HG03025 (cell line): ENCODE data around the gene NAXD.

Experiments used
- ATAC-seq: cut with Tn5 transposase; IDR thresholded peaks from one replicate; pipeline ENCODE4 v1.9.1; 2021; ENCODE audit warnings: mild to moderate bottlenecking, moderate library complexity; ENCODE audit not compliant: unreplicated experiment, low FRiP score

NAXD gene

GRCh38 chr13:110642291-110642981 is 27.1 kb downstream of the NAXD start:
- no peak for ATAC-seq

- no peak for ATAC-seq
Observed at GRCh38 chr13:110643324-110643723, 28.0 kb downstream of the NAXD start.

DNA sequence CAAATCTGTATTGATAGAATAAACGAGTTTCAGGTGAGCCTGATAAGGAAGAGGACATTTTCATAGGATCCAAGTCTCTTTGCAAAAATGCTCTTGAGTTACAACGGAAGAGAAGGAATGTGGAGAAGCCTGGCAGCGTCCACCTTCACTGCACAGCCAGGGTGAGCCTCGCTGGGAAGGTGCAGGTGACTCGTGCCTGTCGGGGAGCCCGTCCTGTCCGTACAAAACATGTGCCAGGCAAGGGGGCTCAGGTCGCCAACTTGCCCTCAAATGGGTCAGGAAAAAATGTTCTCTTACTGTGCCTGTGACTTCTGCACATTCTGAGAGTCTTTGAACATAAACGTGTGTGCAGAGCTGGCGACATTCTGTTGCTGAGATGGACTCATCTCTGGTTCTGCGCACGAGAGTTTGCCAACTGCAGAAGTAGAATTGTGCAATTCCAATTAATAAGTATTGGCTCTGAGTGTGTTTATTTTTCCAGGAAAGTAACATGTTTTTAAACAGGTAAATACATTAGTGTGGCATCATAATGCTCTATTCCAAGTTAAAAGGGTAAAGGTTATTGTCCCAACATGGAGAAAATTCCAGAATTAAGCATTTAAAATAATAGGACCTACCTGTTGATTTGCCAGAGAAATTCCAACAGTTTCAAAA is 28.6 kb downstream of the NAXD start:
- no peak for ATAC-seq

DNA sequence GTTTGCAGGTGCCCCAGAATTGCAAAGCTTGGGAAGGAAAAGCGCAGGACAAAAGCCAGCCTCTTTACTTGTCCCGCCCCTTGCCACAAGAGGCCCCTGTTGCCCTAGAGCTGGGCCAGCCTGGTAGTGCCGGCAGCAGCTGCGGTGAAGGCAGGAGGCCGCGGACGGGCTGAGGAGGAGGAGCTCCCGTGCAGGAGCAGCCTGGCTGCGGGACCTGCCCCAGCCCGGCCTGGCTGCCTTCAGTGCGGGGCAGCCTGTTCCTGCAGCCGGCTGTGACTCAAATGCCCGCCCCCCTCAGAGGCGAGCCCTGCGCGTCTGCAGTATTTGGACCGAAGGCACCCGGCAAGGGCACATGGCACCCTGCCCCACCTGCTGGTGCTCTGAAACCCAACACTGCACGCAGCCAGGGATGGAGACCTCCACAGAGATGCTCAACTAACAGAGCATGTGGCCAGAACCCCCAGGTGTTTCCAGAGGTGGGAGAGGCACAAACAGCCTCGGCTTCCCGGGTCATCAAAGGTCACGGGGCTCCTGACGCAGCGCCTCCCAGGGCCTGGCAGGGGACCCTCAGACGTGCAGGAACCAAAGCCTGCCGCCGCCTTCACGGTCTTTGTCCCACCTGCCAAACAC is 29.7 kb downstream of the NAXD start:
- peak; percentile 51 for ATAC-seq

GRCh38 chr13:110645750-110646149 is 30.4 kb downstream of the NAXD start:
- no peak for ATAC-seq

GRCh38 chr13:110646442-110647364 is 31.4 kb downstream of the NAXD start:
- ATAC-seq, result no peak

- no peak for ATAC-seq
Observed at GRCh38 chr13:110647365-110647737, 32.0 kb downstream of the NAXD start.

DNA sequence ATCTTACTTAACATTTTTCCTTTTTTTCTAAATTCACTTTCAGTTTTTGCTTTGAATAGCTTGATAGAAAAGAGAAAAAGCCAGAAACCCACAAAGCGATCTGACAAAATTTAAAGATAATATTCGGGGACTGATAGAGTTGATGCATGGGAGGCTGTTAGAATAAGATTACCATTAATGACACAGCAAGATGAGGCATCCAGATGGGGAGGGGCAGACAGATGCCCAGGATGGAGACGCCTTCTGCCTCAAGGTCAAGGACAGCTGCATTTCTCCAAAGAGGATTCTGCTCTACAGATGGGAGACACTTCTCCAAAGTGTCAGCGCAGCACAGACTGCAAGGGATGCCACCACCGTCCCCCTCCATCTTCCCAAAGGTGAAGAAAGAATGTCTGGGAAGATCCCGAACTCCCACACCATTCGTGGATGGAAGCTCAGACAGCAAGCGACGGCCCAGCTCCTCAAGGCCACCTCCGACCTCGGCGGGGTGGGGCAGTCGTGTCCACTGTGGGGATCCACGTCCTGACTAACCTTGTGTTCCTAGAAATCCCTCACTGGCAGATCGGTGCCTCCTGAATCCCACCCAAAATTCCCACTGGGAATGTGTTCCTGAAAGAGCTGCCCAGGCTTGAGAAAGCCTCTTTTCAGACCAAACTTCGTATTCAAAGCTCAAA is 32.9 kb downstream of the NAXD start:
- ATAC-seq, result no peak

- ATAC-seq, result no peak
Observed at GRCh38 chr13:110648848-110649421, 33.6 kb downstream of the NAXD start.

DNA sequence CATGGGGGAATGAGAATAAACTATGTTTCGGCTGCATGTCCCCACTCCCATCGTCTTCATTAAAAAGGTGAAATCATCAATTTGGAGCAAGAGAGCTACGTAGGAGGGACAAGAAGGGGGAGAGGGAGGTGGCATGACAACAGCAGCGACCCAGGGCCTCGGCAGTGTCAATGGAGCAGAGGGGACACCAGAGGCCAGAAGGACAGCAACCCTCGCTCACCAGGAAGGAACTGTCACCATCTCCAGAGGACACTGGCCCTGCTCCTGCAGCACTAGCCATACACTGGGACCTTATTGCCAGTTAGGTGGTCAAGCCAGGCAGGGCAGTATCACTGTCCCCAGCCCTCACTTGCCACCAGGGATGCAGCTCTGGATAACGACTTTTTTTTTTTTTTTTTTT is 34.2 kb downstream of the NAXD start:
- ATAC-seq, result no peak

DNA sequence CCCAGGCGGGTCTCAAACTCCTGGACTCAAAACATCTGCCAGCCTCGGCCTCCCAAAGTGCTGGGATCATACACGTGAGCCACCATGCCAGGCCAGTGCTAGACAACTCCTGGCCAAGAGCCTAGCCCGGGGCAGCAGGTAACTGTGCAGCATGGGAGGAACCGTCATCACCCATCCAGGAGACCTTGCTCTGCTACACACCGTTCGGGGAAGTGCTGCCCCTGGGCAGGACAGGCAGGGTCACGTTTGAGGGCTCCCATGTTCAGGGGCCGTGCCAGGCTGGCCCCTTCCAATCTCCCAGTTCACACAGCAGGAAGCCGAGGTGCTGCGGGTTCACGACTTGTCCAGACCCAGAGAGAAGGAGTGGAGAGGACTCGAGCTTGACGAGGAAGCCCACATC is 35.1 kb downstream of the NAXD start:
- no peak for ATAC-seq

DNA sequence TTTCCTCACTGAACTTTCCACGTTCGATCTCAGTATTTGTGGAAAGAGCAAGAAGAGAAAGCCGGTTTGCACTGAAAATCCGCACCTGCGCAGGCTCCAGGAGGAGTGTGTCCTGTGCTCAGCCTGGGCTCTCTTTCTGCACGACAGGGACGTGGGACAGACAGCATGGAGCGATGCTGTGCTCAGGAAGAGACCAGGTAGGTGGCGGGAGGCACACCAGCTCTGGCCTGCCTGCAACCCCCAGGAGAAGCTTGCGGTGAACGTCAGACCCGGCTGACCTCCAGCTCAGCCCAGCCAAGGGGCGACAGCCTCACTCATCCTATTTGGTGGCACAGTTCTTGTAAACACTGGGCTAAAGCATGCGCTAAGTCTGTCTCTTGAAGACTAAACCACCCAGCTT is 35.9 kb downstream of the NAXD start:
- ATAC-seq, result no peak

DNA sequence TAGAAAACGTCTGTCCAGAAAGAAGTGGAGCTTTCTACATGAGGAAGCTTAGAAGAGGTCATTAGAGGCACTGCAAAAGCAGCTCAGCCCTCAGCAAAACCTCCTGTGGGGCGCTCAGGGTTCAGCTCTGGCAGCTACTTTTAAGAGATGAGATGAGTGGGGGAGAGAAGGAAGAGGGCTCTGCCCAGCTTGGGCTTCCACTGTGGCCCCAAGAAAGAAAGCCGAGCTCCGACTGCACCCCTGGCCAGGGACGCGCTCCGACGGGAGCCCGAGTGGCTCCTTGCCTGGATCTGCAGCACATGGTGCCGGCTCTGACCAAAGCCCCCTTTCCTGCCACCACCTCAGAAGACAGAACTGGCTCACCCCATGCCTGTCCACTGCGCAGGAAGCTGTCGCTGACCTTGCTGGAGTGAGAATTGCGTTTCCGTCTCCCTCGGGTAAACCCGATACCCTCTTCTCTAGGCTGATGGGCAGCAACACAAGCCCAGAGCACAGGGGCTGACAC is 36.4 kb downstream of the NAXD start:
- ATAC-seq, result no peak

DNA sequence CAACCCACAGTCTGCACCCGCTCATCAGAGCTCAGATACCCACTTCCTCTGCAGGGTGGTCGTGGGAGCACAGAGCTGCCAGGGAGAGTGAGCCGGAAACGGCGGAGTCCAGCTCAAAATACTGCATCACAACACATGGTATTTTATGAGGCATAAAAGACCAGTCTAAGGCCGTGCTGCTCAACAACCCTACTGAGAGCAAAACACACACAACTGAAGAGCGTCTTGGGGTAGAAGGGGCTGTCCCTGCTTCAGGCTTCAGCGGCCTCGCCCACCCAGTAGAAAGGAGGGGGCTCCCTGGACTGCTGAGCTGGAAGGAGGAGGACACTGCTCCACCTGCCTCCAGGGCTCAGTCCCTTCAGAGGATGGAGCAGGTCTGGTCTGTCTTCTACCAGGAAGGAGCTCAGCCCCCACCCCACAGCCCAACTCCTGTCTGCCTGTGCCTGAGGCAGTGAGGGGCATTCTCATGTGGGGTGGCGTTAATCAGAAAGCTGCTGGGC is 36.9 kb downstream of the NAXD start:
- ATAC-seq, result no peak

GRCh38 chr13:110652764-110653163 is 37.4 kb downstream of the NAXD start:
- no peak for ATAC-seq

DNA sequence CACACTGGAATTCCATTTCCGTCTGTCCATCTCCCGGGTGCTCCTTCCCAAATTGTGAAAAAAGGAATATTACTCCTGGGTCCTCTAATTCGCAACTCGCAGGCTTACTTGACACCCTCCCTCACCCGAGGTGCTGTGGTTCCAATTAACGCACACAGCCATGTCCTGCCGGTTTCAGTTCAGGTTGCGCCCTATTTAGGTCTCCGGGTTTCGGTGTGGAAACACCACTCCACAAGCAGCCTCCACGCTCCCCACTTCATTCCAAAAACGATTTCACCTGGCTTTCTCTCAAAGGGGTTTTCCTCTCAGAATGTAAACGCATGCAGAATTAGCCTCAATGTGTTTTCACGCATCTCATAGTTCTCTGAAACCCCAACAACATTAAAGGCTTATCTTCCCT is 37.9 kb downstream of the NAXD start:
- ATAC-seq, result no peak

DNA sequence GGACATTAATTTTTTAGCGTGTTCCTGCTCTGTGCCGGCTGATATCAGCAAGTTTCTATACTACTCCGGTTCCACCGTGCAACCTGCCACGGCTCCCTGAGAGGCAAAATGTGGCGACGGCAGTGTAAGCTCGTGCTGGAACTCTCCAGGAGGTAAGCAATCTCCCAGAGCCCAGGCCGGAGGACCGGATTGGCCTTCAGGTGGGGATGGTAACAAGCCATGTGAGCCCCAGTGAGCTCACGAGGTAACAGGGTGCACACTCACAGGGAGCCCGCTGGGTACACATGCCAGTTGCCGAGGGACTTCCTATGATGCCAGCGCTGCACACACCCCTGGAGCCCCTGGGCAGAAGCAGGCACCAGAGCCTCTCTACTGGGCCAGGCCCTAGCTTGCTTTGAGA is 38.5 kb downstream of the NAXD start:
- no peak for ATAC-seq

GRCh38 chr13:110657196-110657595 is 41.9 kb downstream of the NAXD start:
- no peak for ATAC-seq

DNA sequence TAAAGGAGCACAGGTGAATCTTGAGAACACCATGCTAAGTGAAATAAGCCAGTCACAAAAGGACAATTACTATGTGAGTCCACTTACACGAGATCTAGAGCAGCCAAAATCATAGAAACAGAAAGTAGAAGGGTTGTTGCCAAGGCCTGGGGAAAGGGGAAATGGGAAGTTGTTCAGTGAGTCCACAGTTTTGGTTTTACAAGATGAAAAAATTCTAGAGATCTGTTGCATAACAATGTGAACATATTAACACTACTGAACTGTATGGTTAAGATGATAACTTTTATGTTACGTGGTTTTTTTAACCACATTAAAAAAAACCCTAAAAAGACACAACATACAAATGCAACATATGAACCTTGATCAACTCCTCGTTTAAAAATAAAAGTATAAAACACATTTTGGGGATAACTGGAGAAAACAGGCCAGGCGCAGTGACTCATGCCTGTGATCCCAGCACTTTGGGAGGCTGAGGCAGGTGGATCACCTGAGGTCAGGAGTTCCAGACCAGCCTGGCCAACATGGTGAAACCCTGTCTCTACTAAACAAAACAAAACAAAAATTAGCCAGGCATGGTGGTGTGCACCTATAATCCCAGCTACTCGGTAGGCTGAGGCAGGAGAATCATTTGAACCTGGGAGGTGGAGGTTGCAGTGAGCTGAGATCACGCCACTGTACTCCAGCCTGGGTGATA is 43.0 kb downstream of the NAXD start:
- peak; percentile 91 for ATAC-seq
